Ectodermal cell (in vitro differentiated cells): ENCODE results near the gene CRIM1.

Source experiments
- H3K27ac ChIP-seq: 2 replicates; pipeline ENCODE4 v1.7.0; 2013; ENCODE audit warnings: mild to moderate bottlenecking, low read depth, low read length; ENCODE audit not compliant: insufficient read depth, poor library complexity, severe bottlenecking
- H3K27me3 ChIP-seq: 2 replicates; pipeline ENCODE4 v1.7.0; 2013; ENCODE audit warnings: mild to moderate bottlenecking, low read length; ENCODE audit not compliant: insufficient read depth, control insufficient read depth, poor library complexity, severe bottlenecking
- H3K36me3 ChIP-seq: one replicate; pipeline ENCODE4 v1.7.0; 2013; ENCODE audit warnings: low read length; ENCODE audit not compliant: control insufficient read depth, insufficient read depth
- H3K4me1 ChIP-seq: one replicate; pipeline ENCODE4 v1.7.0; 2013; ENCODE audit warnings: low read length; ENCODE audit not compliant: control insufficient read depth, insufficient read depth
- H3K4me3 ChIP-seq: 2 replicates; pipeline ENCODE4 v1.7.0; 2013; ENCODE audit warnings: low read depth, low read length, control low read depth; ENCODE audit not compliant: insufficient read depth
- H3K9me3 ChIP-seq: 2 replicates; pipeline ENCODE4 v1.7.0; 2013; ENCODE audit warnings: mild to moderate bottlenecking, low read length, moderate library complexity; ENCODE audit not compliant: control insufficient read depth
- WGBS, 2 experiments: methylation state at CpG; one replicate each; pipeline ENCODE4 v1.1.7; 2013; ENCODE audit warnings: missing lambda C conversion rate in 2 of 2; 5-methylcytosine and 5-hydroxymethylcytosine counted together

Gene CRIM1

GRCh38 chr2:36477315-36477714 lies 121.7 kb downstream of the CRIM1 start:
- H3K27me3 ChIP-seq, result no peaks in the 10 kb centered on the region
- H3K9me3 ChIP-seq, result no peaks in the 10 kb centered on the region
- H3K27ac ChIP-seq, result no peak overlapping the region
- no peaks in the 10 kb centered on the region for H3K4me1 ChIP-seq
- no peak overlapping the region for H3K4me3 ChIP-seq
- WGBS, 2 experiments, result 90 to 92% methylated on average over 4 of the region's 4 CpGs
- H3K36me3 ChIP-seq, result no peaks in the 10 kb centered on the region

- H3K9me3 ChIP-seq, result no peaks in the 10 kb centered on the region
- WGBS, 2 experiments, result 90 to 100% methylated on average over 2 of the region's 2 CpGs
- H3K4me3 ChIP-seq, result no peak overlapping the region
- no peaks in the 10 kb centered on the region for H3K36me3 ChIP-seq
- no peaks in the 10 kb centered on the region for H3K27me3 ChIP-seq
- no peaks in the 10 kb centered on the region for H3K4me1 ChIP-seq
- H3K27ac ChIP-seq, result no peak overlapping the region
Observed at GRCh38 chr2:36477746-36478145, 122.2 kb downstream of the CRIM1 start.

GRCh38 chr2:36478332-36478738 lies 122.8 kb downstream of the CRIM1 start:
- H3K9me3 ChIP-seq, result no peaks in the 10 kb centered on the region
- no peaks in the 10 kb centered on the region for H3K36me3 ChIP-seq
- WGBS, 2 experiments, result 92% methylated on average over 4 of the region's 4 CpGs
- H3K27me3 ChIP-seq, result no peaks in the 10 kb centered on the region
- no peaks in the 10 kb centered on the region for H3K4me1 ChIP-seq
- no peak overlapping the region for H3K27ac ChIP-seq
- H3K4me3 ChIP-seq, result no peak overlapping the region

- H3K27me3 ChIP-seq, result no peaks in the 10 kb centered on the region
- H3K27ac ChIP-seq, result no peak overlapping the region
- H3K36me3 ChIP-seq, result no peaks in the 10 kb centered on the region
Observed at GRCh38 chr2:36478999-36479398, 123.4 kb downstream of the CRIM1 start.

GRCh38 chr2:36479406-36479805 lies 123.8 kb downstream of the CRIM1 start:
- WGBS, 2 experiments, result 96 to 98% methylated on average over 16 of the region's 16 CpGs
- H3K4me1 ChIP-seq, result no peaks in the 10 kb centered on the region
- H3K27me3 ChIP-seq, result no peaks in the 10 kb centered on the region
- no peaks in the 10 kb centered on the region for H3K36me3 ChIP-seq
- H3K27ac ChIP-seq, result no peak overlapping the region
- no peak overlapping the region for H3K4me3 ChIP-seq
- no peaks in the 10 kb centered on the region for H3K9me3 ChIP-seq

More at GRCh38 chr2:36478999-36479398, 123.4 kb downstream of the CRIM1 start:
- no peaks in the 10 kb centered on the region for H3K4me1 ChIP-seq
- 71 to 75% methylated on average over 4 of the region's 4 CpGs for WGBS, 2 experiments
- H3K9me3 ChIP-seq, result no peaks in the 10 kb centered on the region
- H3K4me3 ChIP-seq, result no peak overlapping the region

- Histone ChIP-seq H3K9me3 (no peaks in the 10 kb centered on the region), H3K27me3 (no peaks in the 10 kb centered on the region), H3K4me1 (no peaks in the 10 kb centered on the region), H3K27ac (no peak overlapping the region), H3K4me3 (no peak overlapping the region), H3K36me3 (no peaks in the 10 kb centered on the region)
- 94 to 96% methylated on average over 5 of the region's 5 CpGs for WGBS, 2 experiments
Observed at GRCh38 chr2:36480028-36480427, 124.5 kb downstream of the CRIM1 start.

- Histone ChIP-seq H3K27ac (no peak overlapping the region), H3K4me3 (no peak overlapping the region), H3K27me3 (no peaks in the 10 kb centered on the region), H3K36me3 (no peaks in the 10 kb centered on the region), H3K4me1 (no peaks in the 10 kb centered on the region), H3K9me3 (no peaks in the 10 kb centered on the region)
- WGBS, 2 experiments, result 93 to 96% methylated on average over 2 of the region's 2 CpGs
Observed at GRCh38 chr2:36480636-36481035, 125.1 kb downstream of the CRIM1 start.

- Histone ChIP-seq H3K9me3 (no peaks in the 10 kb centered on the region), H3K4me3 (no peak overlapping the region), H3K36me3 (no peaks in the 10 kb centered on the region), H3K27ac (no peak overlapping the region), H3K27me3 (no peaks in the 10 kb centered on the region), H3K4me1 (no peaks in the 10 kb centered on the region)
- 95% methylated on average over 5 of the region's 5 CpGs for WGBS, 2 experiments
Observed at GRCh38 chr2:36481709-36482108, 126.1 kb downstream of the CRIM1 start.

GRCh38 chr2:36482576-36483214 lies 127.1 kb downstream of the CRIM1 start:
- no peak overlapping the region for H3K27ac ChIP-seq
- no peaks in the 10 kb centered on the region for H3K4me1 ChIP-seq
- WGBS, 2 experiments, result 97 to 100% methylated on average over 4 of the region's 4 CpGs
- no peaks in the 10 kb centered on the region for H3K27me3 ChIP-seq
- H3K9me3 ChIP-seq, result no peaks in the 10 kb centered on the region
- no peaks in the 10 kb centered on the region for H3K36me3 ChIP-seq
- no peak overlapping the region for H3K4me3 ChIP-seq

GRCh38 chr2:36483290-36483689 lies 127.7 kb downstream of the CRIM1 start:
- Histone ChIP-seq H3K4me3 (no peak overlapping the region), H3K36me3 (no peaks in the 10 kb centered on the region), H3K27me3 (no peaks in the 10 kb centered on the region), H3K9me3 (no peaks in the 10 kb centered on the region), H3K4me1 (no peaks in the 10 kb centered on the region), H3K27ac (no peak overlapping the region)
- 91 to 97% methylated on average over 4 of the region's 4 CpGs for WGBS, 2 experiments

- Histone ChIP-seq H3K4me3 (no peak overlapping the region), H3K4me1 (no peaks in the 10 kb centered on the region), H3K27ac (no peak overlapping the region), H3K27me3 (no peaks in the 10 kb centered on the region), H3K36me3 (no peaks in the 10 kb centered on the region), H3K9me3 (no peaks in the 10 kb centered on the region)
- WGBS, 2 experiments, result 95 to 100% methylated on average over 4 of the region's 4 CpGs
Observed at GRCh38 chr2:36484454-36484853, 128.9 kb downstream of the CRIM1 start.
